ENCODE measurements around the gene TPPP.

- TF ChIP-seq, protein P1, sequence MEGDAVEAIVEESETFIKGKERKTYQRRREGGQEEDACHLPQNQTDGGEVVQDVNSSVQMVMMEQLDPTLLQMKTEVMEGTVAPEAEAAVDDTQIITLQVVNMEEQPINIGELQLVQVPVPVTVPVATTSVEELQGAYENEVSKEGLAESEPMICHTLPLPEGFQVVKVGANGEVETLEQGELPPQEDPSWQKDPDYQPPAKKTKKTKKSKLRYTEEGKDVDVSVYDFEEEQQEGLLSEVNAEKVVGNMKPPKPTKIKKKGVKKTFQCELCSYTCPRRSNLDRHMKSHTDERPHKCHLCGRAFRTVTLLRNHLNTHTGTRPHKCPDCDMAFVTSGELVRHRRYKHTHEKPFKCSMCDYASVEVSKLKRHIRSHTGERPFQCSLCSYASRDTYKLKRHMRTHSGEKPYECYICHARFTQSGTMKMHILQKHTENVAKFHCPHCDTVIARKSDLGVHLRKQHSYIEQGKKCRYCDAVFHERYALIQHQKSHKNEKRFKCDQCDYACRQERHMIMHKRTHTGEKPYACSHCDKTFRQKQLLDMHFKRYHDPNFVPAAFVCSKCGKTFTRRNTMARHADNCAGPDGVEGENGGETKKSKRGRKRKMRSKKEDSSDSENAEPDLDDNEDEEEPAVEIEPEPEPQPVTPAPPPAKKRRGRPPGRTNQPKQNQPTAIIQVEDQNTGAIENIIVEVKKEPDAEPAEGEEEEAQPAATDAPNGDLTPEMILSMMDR (IDR thresholded peaks at IDR 0.05 in 4 of 5, conservative IDR thresholded peaks at IDR 0.05 in 1 of 5): no peak
- no peak for TF ChIP-seq POLR2A (IDR thresholded peaks at IDR 0.05)
These were observed 54.0 kb downstream of the TPPP start for GRCh38 chr5:639253-639530.

Data from gastrocnemius medialis (tissue), 4 donors.